Retina (tissue), 1 donor: ENCODE measurements around the gene CCDC92B.
"Not testable (repeated sequence)": the region's sequence is repeated elsewhere in the genome, so short reads cannot be mapped to it uniquely, and the experiment has no call there.

Experiments used
- DNase-seq: peaks from one replicate; pipeline ENCODE4 v3.0.0-alpha.2; 2016

CCDC92B gene

GRCh38 chr17:2701996-2702741, 47.3 kb downstream of the CCDC92B start:
- DNase-seq, result no peak

DNA sequence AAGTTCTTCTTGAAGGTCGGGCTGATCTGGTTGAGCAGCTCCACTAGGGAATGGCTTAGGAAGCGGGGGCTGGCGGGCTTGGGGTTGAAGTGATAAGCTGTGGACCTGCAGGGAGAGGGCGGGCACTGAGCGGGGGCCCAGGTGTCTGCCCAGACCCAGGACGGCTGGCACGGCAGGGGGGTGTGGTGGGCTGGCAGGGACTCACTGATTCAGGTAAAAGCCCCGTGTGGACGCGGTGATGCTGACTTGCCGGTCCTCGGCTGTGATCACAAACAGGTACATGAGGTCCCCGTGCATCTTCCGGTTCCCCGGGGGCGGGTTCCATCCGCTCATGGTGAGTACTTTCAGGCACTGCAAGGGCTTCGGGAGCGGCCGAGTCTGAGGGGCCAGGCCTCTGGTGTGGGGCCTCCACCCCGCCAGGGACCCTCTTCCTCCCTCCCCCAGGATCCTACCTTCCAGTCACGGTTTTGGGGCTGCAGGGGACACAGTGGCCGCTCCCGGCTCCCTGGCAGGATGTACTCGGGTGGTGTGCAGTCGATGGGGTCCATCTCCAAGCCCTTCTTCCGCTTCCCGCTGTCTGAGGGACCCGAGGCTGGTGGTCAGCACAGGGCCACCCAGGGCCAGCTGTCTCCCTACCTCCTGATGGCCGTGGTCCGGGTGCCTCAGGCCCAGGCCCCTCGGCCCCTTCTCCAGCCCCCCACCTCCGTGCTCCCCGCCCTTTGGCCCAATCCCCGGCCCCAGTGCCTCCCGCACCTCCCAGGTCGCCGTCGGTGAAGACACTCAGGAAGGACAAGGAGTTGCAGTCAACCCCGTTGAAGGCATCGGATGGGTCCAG, 48.1 kb downstream of the CCDC92B start:
- DNase-seq, result no peak

GRCh38 chr17:2700491-2701141, 48.8 kb downstream of the CCDC92B start:
- no peak for DNase-seq

DNA sequence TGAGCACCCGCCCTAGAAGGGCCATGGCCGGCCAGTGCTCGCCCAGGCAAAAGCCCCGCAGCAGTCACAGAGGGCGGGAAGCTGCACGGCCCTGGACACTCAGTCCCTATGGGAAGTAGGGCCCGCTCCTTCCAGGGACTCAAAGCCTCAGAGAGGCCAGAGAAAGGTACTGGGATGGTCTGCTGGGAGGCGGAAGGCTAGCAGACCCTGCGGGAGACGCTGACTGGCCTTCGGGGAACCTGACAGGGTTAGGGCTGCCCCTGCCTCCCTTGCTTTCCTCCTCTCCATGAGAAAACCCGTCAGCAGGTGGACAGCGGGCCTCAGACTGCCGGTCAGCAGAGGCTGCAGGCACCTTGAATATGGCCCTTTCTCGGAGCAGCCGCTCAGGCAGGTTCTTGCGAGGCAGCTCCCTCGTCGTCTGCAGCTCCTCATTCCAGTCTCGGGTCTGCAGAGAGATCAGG, 49.4 kb downstream of the CCDC92B start:
- DNase-seq, result no peak

DNA sequence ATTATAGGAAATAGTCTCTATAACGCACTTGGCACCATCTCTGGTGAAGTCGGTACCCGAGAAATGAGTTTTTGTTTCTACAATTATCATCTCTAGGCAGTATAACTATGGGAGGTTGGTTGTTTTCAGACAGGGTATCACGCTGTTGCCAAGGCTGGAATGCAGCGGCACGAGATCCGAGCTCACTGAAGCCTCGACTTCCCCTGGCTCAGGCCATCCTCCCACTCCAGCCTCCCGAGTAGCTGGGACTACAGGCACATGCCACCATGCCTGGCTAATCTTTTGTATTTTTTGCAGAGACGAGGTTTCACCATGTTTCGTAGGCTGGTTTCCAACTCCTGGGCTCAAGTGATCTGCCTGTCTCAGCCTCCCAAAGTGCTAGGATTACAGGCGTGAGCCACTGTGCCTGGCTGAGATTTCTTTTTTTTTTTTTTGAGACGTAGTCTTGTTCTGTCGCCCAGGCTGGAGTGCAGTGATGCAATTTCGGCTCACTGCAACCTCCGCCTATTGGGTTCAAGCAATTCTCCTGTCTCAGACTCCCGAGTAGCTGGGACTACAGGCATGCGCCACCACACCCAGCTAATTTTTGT, 50.1 kb downstream of the CCDC92B start:
- not testable (repeated sequence) for DNase-seq

GRCh38 chr17:2697611-2698162, 51.8 kb downstream of the CCDC92B start:
- DNase-seq, result no peak

- DNase-seq, result no peak
These were observed 53.3 kb downstream of the CCDC92B start for GRCh38 chr17:2695961-2696760.

DNA sequence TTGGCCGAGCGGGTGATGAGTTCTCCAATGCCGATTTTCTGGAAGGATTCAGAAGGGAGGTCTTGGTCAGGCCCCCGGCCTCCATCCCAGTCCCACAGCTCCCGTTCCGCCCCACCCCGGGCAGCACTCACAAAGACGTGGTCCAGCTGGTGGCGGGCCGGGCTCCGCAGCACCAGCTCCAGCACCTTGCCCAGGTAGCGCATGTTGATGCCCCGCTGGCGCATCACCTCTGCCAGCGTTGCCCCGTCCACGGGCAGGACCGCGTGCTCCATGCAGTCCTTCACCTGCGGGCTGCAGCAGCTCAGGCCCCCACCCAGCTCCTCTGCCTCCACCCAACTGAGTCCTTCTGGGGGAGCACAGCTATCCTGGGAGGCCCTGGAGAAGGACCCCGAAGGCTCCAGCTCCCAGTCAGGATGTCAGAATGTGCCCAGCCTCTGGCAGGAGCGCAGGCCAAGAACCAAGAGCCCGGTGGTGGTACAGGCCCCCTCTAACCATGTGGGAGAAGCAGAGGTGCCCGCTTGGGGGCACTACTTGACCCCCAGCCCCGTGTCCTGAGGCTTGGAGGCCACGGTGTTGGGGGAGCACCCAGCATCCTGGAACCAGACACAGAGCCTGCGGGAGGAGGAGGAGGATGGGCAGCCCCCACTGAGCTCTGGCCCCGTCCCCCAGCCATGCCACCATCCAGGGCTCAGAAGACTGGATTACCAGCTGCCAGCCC, 54.0 kb downstream of the CCDC92B start:
- DNase-seq, result no peak

DNA sequence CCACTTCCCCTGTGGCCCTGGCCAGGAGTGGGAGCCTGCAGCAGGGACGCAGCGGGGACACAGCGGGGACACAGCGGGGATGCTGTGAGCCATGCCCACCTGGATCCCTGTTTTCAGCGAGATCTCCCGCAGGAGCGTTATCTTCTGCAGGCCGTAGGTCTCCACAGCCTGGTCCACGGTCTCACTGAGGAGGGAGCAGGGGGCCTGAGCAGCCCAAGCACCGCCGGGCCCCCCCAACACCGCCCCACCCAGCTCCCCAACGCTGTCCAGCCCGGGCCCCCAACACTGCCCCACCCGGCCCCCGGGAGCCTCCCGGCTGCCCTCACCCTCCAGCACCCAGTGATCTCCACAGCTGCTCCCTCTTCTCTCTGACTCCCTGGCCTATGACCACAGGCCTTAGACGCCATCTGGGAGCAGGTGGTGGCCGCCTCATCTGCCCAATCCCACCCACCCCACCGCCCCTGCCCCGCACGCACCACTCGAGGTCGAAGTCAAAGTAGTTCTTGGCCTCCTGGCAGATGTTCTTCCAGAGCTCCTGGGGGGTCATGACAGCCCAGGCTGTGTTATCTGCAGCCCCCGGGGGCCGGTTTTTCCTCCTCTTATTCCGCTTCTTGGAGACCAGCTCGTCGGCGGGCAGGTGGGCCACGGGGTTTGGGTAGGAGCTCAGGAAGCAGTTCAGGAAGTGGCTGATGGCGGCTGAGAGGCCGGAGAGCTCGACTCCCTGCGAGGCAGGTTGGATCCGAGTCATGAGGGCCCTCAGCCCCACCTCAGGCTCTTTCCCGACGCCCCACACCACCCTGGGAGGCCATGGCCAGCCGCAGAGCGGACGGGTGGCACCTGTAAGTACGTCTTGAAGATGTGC, 54.8 kb downstream of the CCDC92B start:
- DNase-seq, result no peak

GRCh38 chr17:2693561-2694380, 55.7 kb downstream of the CCDC92B start:
- DNase-seq, result no peak

DNA sequence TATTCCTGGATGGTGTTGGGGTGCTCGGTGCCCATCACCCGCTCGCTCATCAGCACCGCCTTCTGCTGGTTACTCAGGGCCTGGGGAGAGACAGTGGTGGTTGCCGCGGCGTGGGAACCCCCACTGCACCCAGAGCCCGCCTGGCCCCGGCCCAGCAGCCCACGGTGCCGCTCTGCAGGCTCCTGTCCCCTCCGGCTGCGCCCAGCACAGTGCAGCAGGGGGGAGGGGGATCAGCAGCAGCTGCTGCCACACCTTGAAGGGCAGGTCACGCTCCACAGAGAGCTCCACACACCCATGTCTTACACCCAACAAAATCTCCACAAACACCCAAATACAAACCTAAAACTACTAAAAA, 56.7 kb downstream of the CCDC92B start:
- DNase-seq, result no peak

DNA sequence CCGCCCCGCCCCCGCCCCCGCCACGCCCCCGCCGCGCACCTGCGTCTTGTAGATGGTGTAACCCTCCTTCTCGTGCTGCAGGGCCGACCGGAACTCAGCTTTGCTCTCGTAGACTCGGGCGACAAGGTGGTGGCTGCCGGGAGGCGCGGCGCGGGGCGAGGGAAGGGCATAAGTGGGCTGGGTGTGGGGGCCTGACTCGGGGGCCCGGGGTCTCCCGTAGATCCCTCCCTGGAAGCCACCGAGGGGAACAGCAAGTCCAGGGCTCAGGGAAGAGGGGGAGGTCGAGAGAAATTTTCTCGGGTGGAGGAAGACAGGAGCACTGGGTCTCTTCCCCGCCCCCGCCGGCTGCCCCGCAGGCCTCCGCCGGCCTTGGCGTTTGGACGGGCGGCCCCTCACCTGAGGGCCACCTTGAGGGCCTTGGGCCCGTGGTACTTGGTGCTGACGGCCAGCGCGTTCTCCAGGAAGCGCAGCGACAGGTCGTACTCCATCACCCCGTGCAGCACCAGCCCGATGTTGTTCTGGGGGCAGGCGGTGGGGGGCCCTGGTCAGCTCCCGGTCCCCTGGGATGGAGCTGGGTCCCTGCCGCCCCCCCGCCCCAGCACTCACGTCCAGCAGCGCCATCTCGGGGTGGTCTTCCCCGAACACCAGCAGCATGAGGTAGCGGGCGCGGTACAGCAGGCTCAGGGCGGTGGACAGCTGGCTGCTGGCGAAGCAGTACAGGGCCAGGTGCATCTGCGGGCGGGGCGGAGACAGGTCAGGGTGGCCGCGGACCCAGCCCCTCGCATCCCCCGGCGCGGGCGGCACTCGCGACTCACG, 57.3 kb downstream of the CCDC92B start:
- DNase-seq, result no peak

DNA sequence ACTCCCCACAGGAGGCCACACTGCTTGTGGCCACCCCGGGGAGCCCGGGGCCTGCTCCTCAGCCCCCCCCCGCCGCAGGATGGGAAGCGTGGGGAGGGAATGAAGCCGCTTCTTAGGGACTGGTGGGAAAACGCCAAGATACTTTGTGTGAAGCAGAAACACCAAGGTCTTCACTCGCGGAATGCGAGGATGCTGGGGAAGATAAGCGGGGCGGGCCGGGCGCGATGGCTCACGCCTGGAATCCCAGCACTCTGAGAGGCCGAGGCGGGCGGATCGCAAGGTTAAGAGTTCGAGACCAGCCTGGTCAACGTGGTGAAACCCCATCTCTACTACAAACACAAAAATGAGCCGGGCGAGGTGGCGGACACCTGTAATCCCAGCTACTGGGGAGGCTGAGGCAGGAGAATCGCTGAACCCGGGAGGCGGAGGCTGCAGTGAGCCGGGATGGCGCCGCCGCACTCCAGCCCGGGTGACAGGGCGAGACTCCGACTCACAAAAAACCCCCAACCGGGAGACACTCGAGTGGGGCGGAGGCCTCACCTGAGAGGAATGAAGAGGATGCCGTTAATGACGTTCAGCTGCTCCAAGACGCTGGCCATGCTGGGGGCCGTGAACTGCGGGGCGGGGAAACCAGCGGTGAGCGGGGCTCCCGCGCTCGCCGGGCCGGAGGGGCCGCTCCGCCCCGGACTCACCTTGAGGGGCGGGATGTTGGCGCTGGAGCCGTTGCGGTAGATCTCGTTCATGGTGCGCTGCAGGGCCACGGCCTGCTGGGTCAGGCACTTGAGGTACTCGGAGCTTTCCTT, 58.2 kb downstream of the CCDC92B start:
- DNase-seq, result no peak

DNA sequence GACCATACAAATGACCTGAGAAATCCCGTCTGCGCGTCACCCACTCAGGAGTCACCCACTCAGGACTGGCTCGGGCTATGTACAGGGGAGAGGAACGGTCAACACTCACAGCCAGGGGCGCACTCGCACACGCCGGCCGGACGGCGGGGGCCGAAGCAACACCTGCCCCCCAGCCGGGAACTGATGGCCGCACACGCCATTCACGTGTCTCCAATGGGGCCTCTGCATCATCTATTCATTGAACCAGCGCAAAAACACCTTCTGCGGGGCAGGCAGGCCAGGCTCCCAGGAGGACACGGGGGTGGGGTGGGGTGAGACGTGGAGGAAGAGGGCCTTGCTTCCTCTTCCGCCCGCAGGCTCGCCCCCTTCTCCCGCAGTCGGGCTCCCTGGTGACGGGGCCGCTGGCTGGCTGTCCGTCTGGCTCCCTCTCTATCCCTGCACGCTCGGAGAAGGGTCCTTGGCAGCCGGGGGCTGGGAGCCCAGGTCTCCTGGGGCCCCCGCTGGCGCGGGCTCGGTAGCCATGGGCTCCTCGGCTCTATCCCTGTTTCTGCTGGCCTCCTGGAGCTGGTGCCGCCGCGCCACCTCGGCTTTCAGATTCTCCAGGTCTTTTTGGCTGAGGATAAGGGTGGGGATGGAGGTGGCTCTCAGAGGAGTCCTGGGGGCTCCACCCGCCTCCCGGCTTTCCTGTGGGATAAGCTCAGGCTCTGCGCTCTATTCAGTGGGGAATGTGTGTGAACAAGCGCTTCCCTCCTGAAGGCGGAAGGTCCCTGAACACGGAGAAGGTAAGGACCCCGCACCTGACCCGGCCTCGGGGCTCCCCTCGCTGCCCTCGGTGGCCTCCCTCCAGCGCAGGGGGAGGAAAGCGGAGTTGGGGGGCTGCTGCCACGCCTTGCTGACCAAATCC, 59.0 kb downstream of the CCDC92B start:
- peak; percentile 49 for DNase-seq

- no peak for DNase-seq
These were observed 59.9 kb downstream of the CCDC92B start for GRCh38 chr17:2689411-2690164.
